Sigmoid colon (tissue), 7 donors: ENCODE data around the gene COBLL1. TPM values are rescaled to one million over a fixed set of nuclear protein-coding genes. Genes with fewer than 3 reads are reported as not detected.
"Not testable (repeated sequence)": the region's sequence is repeated elsewhere in the genome, so short reads cannot be mapped to it uniquely, and the experiment has no call there.

Experiments used
- DNase-seq: peaks from one replicate; pipeline ENCODE4 v3.0.0-alpha.2; 2019
- H3K27ac ChIP-seq, 4 donors: fragments of 200-600 bp; sonication (generic); one replicate each; pipeline ENCODE4 v1.5.1; 2016 to 2019; ENCODE audit warnings: mild to moderate bottlenecking in 1 of 4
- H3K27me3 ChIP-seq, 3 donors: fragments of 200-600 bp; sonication (generic); one replicate each; pipeline ENCODE4 v1.5.1; 2019; ENCODE audit warnings: mild to moderate bottlenecking in 1 of 3
- H3K36me3 ChIP-seq, 4 donors: fragments of 200-600 bp; sonication (generic); one replicate each; pipeline ENCODE4 v1.5.1; 2016 to 2019
- H3K4me1 ChIP-seq, 4 donors: fragments of 200-600 bp; sonication (generic); one replicate each; pipeline ENCODE4 v1.5.1; 2017 to 2019
- H3K4me3 ChIP-seq, 4 donors: fragments of 200-600 bp; sonication (generic); one replicate each; pipeline ENCODE4 v1.5.1; 2017 to 2019; ENCODE audit warnings: mild to moderate bottlenecking in 2 of 4, moderate library complexity in 1 of 4
- H3K9me3 ChIP-seq, 4 donors: fragments of 200-600 bp in 3 of 4; sonication (generic) in 3 of 4; one replicate each; pipeline versions ENCODE4 v1.5.1 to v1.6.1; 2013 to 2019
- CTCF ChIP-seq, 4 experiments: fragments of 450-650 bp in 3 of 4; fragments of 200-600 bp in 1 of 4; IDR thresholded peaks; one replicate each; pipeline ENCODE4 v1.5.1; 2016 to 2019; ENCODE audit warnings: antibody characterized with exemption in 4 of 4, mild to moderate bottlenecking in 3 of 4, moderate library complexity in 2 of 4
- EP300 ChIP-seq, 4 donors: sonication (generic); formaldehyde crosslinking; IDR thresholded peaks; one replicate each; pipeline ENCODE4 v1.6.1; 2017; ENCODE audit warnings: antibody characterized with exemption in 4 of 4
- POLR2A ChIP-seq, 2 donors: fragments of 450-650 bp; IDR thresholded peaks; one replicate each; pipeline ENCODE4 v1.6.1; 2016; ENCODE audit warnings: antibody characterized with exemption in 2 of 2, mild to moderate bottlenecking in 2 of 2, moderate library complexity in 2 of 2
- POLR2AphosphoS5 ChIP-seq, 4 donors: sonication (generic); formaldehyde crosslinking; IDR thresholded peaks; one replicate each; pipeline ENCODE4 v1.6.1; 2017; ENCODE audit warnings: antibody characterized with exemption in 4 of 4
- WGBS, 2 donors: extraction: QIAGEN DNeasy Blood & Tissue Kit; methylation state at CpG; one replicate each; pipeline ENCODE4 v1.1.7; 2013; 5-methylcytosine and 5-hydroxymethylcytosine counted together
- intact Hi-C: fragments of 100-400 bp; cut with DNase I; formaldehyde crosslinking; loops from one replicate; pipeline ENCODE4 v1.15.1; 2023
- polyA plus RNA-seq, 3 donors: library from polyadenylated mRNA; stranded (reverse); fragments of 200-250 nt; gene quantifications; one replicate each; pipeline ENCODE4 v1.2.3, GENCODE V29; 2013
- total RNA-seq, 4 donors: library from RNA; depleted of rRNA; stranded (reverse); fragments of >200 nt; gene quantifications; one replicate each; pipeline ENCODE4 v1.1.0, GENCODE V29; 2016
- donor health status: healthy with polysubstance abuse.
- donor health status: Bipolar disorder and iron deficiency.
- donor health status: healthy.

COBLL1 gene
- total and polyA plus RNA-seq, 7 donors, result 3.9 to 22.4 (median 17.6) TPM

DNA sequence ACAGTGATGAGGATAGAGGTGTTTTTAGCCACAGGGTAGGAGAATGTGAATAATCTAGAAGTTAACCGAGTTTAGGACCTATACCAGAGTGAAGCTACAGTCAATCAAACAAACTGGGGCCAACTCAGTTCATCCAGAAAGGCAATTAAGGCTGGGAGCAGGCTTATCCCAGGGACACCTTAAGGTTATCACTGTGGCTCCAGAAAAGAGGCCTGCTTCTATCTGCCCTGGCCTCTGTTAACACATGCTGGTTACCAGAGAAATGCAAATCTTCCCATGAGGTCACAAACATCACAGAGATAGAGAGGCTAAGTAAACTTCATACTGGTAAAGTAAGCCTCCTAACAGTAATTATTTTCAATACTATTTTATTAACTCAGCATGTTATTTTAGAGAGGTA, 127.2 kb downstream of the COBLL1 start:
- intact Hi-C loops, result no loop called here

GRCh38 chr2:164711766-164712138, 129.9 kb downstream of the COBLL1 start:
- Histone ChIP-seq H3K36me3 (no peaks in the 10 kb centered on the region), H3K27ac (no peak overlapping the region), H3K27me3 (no peaks in the 10 kb centered on the region), H3K9me3 (no peaks in the 10 kb centered on the region), H3K4me1 (no peaks in the 10 kb centered on the region), H3K4me3 (no peak overlapping the region)
- TF ChIP-seq CTCF (IDR thresholded peaks at IDR 0.05), result no peak
- TF ChIP-seq POLR2AphosphoS5 (IDR thresholded peaks at IDR 0.05), result no peak
- no peak for TF ChIP-seq POLR2A (IDR thresholded peaks at IDR 0.05)
- TF ChIP-seq EP300 (IDR thresholded peaks at IDR 0.05), result no peak
- whole genome bisulfite sequencing, 2 donors, result 6 to 55% methylated on average over 1 of the region's 1 CpG
- no peak for DNase-seq
- intact Hi-C loops, result no loop called here

More for the DNA sequence above, 127.2 kb downstream of the COBLL1 start:
- H3K4me3 ChIP-seq, result no peak overlapping the region
- H3K9me3 ChIP-seq, result no peaks in the 10 kb centered on the region
- no peaks in the 10 kb centered on the region for H3K4me1 ChIP-seq
- 87 to 88% methylated on average over 1 of the region's 1 CpG for WGBS, 2 donors
- H3K36me3 ChIP-seq, result peaks cover 0 to 4% (median 0%) of the 10 kb centered on the region in 4 donors
- no peak for TF ChIP-seq CTCF (IDR thresholded peaks at IDR 0.05)
- TF ChIP-seq EP300 (IDR thresholded peaks at IDR 0.05), result no peak
- no peak for TF ChIP-seq POLR2A (IDR thresholded peaks at IDR 0.05)
- no peak for TF ChIP-seq POLR2AphosphoS5 (IDR thresholded peaks at IDR 0.05)
- H3K27me3 ChIP-seq, result no peaks in the 10 kb centered on the region
- DNase-seq, result no peak
- no peak overlapping the region for H3K27ac ChIP-seq

DNA sequence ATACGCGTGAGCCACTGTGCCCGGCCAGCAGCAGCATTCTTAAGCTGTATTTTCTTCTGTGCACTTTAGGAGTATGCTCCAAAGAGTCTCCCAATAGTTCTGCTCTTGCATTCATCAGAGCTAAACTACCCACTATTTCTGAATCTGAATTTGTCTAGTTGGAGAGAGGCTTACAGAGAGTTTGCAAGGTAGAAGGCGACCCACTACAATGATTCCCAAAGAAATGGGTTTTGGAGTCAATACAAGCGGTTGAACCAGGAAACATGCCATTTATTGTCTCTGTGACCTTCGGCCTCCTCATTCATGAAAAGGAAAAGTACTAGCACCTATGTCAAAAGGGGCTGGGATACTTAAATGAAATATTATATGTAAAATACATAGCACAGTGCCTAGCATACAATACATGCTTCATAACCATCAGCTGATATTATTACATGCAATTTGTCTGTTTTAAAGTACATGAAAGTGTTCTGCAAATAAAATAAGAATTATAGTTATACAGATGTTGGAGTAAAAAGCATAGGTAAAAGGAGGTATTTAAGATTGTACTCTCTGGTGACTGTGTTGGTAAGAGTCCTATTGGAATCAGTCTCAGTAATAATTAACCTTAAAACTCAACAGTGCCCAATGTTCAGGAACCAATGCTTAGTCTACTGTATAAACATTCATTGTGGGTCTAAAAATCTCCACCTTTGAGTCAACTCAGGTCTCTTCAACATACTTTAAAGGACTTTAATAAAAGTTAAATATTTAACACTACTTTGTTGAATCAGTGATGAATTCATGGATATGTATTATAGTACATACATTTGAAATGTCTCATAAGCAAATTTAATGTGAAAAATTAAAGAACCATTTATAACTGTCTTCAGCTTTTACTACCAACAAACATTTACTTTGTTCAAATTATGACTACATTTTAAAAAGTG, 130.5 kb downstream of the COBLL1 start:
- Histone ChIP-seq H3K36me3 (no peaks in the 10 kb centered on the region), H3K4me1 (no peaks in the 10 kb centered on the region), H3K27ac (no peak overlapping the region), H3K27me3 (no peaks in the 10 kb centered on the region), H3K9me3 (no peaks in the 10 kb centered on the region), H3K4me3 (no peak overlapping the region)
- TF ChIP-seq CTCF (IDR thresholded peaks at IDR 0.05), result no peak
- no peak for TF ChIP-seq EP300 (IDR thresholded peaks at IDR 0.05)
- no peak for TF ChIP-seq POLR2AphosphoS5 (IDR thresholded peaks at IDR 0.05)
- no peak for TF ChIP-seq POLR2A (IDR thresholded peaks at IDR 0.05)
- DNase-seq, result no peak
- intact Hi-C loops, result no loop called here
- 32 to 74% methylated on average over 6 of the region's 6 CpGs for WGBS, 2 donors

DNA sequence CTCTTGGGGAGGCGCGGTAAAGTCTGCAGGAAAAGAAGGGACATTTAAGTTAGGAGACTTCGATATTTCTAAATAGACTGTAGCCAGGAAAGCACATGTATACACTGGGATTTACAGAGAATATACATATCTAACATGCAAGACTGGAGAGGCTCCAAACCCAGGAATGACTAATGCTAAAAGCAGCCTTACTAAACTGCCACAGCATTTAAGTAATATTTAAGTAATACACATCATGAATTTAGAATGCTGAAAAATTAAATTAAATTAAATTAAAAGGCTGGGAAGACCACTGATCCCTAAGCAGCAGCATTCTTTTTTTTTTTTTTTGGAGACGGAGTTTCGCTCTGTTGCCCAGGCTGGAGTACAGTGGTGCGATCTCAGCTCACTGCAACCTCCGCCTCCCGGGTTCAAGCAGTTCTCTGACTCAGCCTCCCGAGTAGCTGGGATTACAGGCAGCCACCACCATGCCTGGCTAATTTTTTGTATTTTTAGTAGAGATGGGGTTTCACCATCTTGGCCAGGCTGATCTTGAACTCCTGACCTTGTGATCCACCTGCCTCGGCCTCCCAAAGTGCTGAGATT, 131.3 kb downstream of the COBLL1 start:
- H3K36me3 ChIP-seq, H3K27ac ChIP-seq, H3K4me1 ChIP-seq, H3K27me3 ChIP-seq, DNase-seq, intact Hi-C loops, H3K4me3 ChIP-seq, H3K9me3 ChIP-seq: not testable (repeated sequence)
- 88 to 91% methylated on average over 10 of the region's 10 CpGs for WGBS, 2 donors

DNA sequence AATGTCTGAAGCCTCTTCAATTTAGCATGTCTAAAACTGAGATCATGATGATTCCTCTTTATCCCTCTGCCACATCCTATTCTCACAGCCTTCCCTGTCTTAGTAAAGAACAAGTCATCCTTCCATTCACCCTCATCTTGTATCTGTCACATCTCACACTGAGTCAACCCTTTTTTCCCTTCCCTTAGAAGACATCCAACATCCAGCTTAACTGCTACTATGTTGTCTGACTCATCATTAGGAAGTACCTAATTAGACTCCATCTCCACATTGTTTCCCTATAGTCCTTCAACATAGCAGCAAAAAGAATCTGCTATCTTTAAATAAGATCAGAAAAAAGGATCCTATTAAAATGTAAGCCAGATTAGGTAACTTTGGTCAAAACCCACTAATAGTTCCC, 135.1 kb downstream of the COBLL1 start:
- H3K4me1 ChIP-seq, result no peaks in the 10 kb centered on the region
- DNase-seq, result no peak
- no peaks in the 10 kb centered on the region for H3K36me3 ChIP-seq
- TF ChIP-seq EP300 (IDR thresholded peaks at IDR 0.05) (no peak), POLR2A (IDR thresholded peaks at IDR 0.05) (no peak), CTCF (IDR thresholded peaks at IDR 0.05) (no peak), POLR2AphosphoS5 (IDR thresholded peaks at IDR 0.05) (no peak)
- H3K4me3 ChIP-seq, result no peak overlapping the region
- H3K9me3 ChIP-seq, result no peaks in the 10 kb centered on the region
- intact Hi-C loops, result no loop called here
- H3K27ac ChIP-seq, result no peak overlapping the region
- H3K27me3 ChIP-seq, result no peaks in the 10 kb centered on the region
